LNCaP clone FGC (cell line): ENCODE results near the gene BACH2.

Experiments
- DNase-seq: peaks from one replicate; pipeline ENCODE4 v3.0.0-alpha.2; 2011; ENCODE audit warnings: low read depth
- H3K4me3 ChIP-seq: 2 replicates; pipeline ENCODE4 v1.5.1; 2011; ENCODE audit warnings: mild to moderate bottlenecking, low read depth, low read length, control low read depth
- CTCF ChIP-seq: IDR thresholded peaks from 2 replicates; pipeline ENCODE4 v1.5.1; 2012; ENCODE audit warnings: mild to moderate bottlenecking; ENCODE audit not compliant: control insufficient read depth, insufficient read depth; ENCODE audit errors: extremely low read depth

The BACH2 gene

GRCh38 chr6:90194371-90194841 is 102.2 kb downstream of the BACH2 start:
- DNase-seq: no peak
- H3K4me3 ChIP-seq: no peak overlapping the region
- TF ChIP-seq CTCF: no peak

- DNase-seq: no peak
- TF ChIP-seq CTCF: no peak
- H3K4me3 ChIP-seq: no peak overlapping the region
These were observed 103.3 kb downstream of the BACH2 start for GRCh38 chr6:90193359-90193758.

- no peak for DNase-seq
- H3K4me3 ChIP-seq: no peak overlapping the region
- no peak for TF ChIP-seq CTCF
These were observed 103.8 kb downstream of the BACH2 start for GRCh38 chr6:90192857-90193256.

GRCh38 chr6:90190752-90191395 is 105.8 kb downstream of the BACH2 start:
- TF ChIP-seq CTCF: no peak
- H3K4me3 ChIP-seq: no peak overlapping the region

GRCh38 chr6:90190131-90190530 is 106.5 kb downstream of the BACH2 start:
- DNase-seq: no peak
- no peak for TF ChIP-seq CTCF
- H3K4me3 ChIP-seq: no peak overlapping the region

More at GRCh38 chr6:90190752-90191395, 105.8 kb downstream of the BACH2 start:
- no peak for DNase-seq

- TF ChIP-seq CTCF: no peak
- no peak overlapping the region for H3K4me3 ChIP-seq
- no peak for DNase-seq
These were observed 109.1 kb downstream of the BACH2 start for GRCh38 chr6:90187437-90188121.
